ENCODE data around the gene RGL4. TPM values are rescaled to one million over a fixed set of nuclear protein-coding genes. Genes with fewer than 3 reads are reported as not detected.
A peak's percentile ranks its signal among the peaks of the same experiment; 100 is the strongest.
"Not testable (repeated sequence)": the region's sequence is repeated elsewhere in the genome, so short reads cannot be mapped to it uniquely, and the experiment has no call there.

Gene RGL4, protein sequence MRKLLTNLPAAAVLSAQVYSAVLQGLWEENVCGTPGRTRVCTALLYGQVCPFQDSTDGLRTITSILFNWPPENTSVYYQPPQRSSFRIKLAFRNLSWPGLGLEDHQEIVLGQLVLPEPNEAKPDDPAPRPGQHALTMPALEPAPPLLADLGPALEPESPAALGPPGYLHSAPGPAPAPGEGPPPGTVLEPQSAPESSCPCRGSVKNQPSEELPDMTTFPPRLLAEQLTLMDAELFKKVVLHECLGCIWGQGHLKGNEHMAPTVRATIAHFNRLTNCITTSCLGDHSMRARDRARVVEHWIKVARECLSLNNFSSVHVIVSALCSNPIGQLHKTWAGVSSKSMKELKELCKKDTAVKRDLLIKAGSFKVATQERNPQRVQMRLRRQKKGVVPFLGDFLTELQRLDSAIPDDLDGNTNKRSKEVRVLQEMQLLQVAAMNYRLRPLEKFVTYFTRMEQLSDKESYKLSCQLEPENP
- total RNA-seq: 1.9 TPM
- long read RNA-seq, partial matches to known transcripts: 0 of 1 reads
- long read RNA-seq, other reads (novel, unspliced or antisense): 0 of 1 reads

DNA sequence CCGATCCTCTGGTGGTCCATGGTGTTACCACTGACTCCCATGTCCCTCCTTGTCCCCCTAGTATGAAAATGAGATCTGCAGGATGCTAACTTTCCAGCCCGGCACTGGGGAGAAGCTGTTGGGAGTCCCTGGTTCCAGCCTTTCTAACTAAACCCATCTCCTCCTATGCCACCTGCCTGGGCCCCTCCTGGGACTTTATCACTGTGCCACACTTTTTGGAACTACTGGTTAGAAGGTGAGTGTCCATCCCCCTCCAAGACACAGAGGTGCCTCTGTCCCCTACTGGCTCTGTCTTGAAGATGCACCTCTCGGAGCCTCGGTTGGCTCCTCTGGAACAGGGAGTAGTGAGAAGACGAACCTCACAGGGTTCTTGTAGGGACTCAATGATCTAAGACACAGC is at the start of gene RGL4:
Gene RGL4, plus strand, starts transcription at position 301 of the 400 bp plus-strand sequence. CDS start 1,018 bp downstream, outside the sequence.
- H3K4me1 ChIP-seq: no peaks in the 10 kb centered on the region
- no peaks in the 10 kb centered on the region for H3K9me3 ChIP-seq
- no peak within 1 kb of the TSS for H3K27ac ChIP-seq
- TF ChIP-seq CTCF (IDR thresholded peaks at IDR 0.05): no peak
- DNase-seq (no peak), ATAC-seq (no peak)
- no peaks in the 10 kb centered on the region for H3K27me3 ChIP-seq (ENCODE audit: low read depth)
- no peak within 1 kb of the TSS for H3K4me3 ChIP-seq
- intact Hi-C loops (cut with DNase I): no loop called here
- peaks cover 42% of the 10 kb centered on the region for H3K36me3 ChIP-seq

DNA sequence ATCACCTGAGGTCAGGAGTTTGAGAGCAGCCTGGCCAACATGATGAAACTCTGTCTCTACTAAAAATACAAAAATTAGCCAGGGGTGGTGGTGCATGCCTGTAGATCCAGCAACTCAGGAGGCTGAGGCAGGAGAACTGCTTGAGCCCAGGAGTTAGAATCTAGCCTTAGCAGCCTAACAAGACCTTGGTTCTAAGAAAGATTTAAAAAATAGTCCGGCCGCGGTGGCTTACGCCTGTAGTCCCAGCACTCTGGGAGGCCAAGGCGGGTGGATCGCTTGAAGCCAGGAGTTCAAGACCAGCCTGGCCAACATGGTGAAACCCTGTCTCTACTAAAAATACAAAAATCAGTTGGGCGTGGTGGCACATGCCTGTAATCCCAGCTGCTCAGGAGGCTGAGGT is 44.3 kb upstream of the RGL4 start:
- intact Hi-C loops (cut with DNase I); H3K36me3 ChIP-seq; DNase-seq; H3K9me3 ChIP-seq; H3K27me3 ChIP-seq (ENCODE audit: low read depth); ATAC-seq; H3K4me1 ChIP-seq; H3K27ac ChIP-seq; H3K4me3 ChIP-seq: not testable (repeated sequence)

DNA sequence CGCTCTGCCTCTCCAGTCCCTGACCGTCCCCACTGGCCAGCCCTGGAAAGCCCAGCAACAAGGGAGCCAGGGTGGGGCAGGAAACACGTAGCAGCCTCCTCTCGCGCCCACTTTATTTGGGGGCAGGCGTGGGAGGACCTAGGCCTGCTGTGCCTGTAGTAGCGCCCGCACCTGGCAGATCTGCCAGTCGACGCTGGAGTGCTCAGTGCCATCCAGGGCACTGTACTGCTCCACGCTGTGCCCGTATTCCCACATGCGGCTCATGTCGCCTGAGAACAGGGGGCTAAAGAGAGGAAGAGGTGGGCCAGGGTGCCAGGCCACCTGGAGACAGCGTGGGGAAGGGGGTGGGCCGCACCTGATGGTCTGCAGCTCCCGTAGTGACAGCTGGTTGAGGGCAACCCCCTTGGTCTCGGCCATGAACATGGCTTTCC is 41.7 kb upstream of the RGL4 start:
- H3K9me3 ChIP-seq: no peaks in the 10 kb centered on the region
- intact Hi-C loops (cut with DNase I): no loop called here
- peaks cover 3% of the 10 kb centered on the region for H3K36me3 ChIP-seq
- no peaks in the 10 kb centered on the region for H3K27me3 ChIP-seq (ENCODE audit: low read depth)
- peak; percentile 33 for DNase-seq
- no peak overlapping the region for H3K27ac ChIP-seq
- no peaks in the 10 kb centered on the region for H3K4me1 ChIP-seq
- TF ChIP-seq CTCF (IDR thresholded peaks at IDR 0.05): no peak
- no peak for ATAC-seq
- H3K4me3 ChIP-seq: no peak overlapping the region

DNA sequence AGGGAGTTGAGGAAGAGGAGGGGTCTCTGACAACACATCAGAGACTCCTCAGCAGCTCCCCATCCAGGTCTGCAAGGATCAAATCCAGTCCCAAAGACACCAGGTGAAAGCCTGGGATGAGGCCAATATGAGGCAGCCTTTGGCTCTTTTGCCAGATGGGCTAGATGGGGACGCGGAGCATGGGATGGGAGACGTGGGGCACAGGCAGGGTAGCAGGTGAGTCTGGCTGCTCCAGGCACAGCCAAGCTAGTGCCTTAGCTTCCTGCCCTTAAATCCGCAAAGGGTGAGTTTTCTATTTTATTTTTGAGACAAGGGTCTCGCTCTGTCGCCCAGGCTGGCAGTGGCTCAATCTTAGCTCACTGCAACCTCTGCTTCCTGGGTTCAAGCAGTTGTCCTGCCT is 39.1 kb upstream of the RGL4 start:
- no peak overlapping the region for H3K27ac ChIP-seq
- H3K27me3 ChIP-seq (ENCODE audit: low read depth): no peaks in the 10 kb centered on the region
- intact Hi-C loops (cut with DNase I): no loop called here
- TF ChIP-seq CTCF (IDR thresholded peaks at IDR 0.05): no peak
- H3K36me3 ChIP-seq: peaks cover 3% of the 10 kb centered on the region
- no peaks in the 10 kb centered on the region for H3K4me1 ChIP-seq
- H3K9me3 ChIP-seq: no peaks in the 10 kb centered on the region
- no peak overlapping the region for H3K4me3 ChIP-seq
- DNase-seq (no peak), ATAC-seq (no peak)

GRCh38 chr22:23652286-23652685 is 38.5 kb upstream of the RGL4 start:
- Histone ChIP-seq H3K9me3 (no peaks in the 10 kb centered on the region), H3K4me3 (no peak overlapping the region), H3K4me1 (no peaks in the 10 kb centered on the region), H3K27me3 (ENCODE audit: low read depth) (no peaks in the 10 kb centered on the region), H3K36me3 (peaks cover 3% of the 10 kb centered on the region), H3K27ac (no peak overlapping the region)
- peak; percentile 23 for DNase-seq
- ATAC-seq: no peak
- TF ChIP-seq CTCF (IDR thresholded peaks at IDR 0.05): no peak
- intact Hi-C loops (cut with DNase I): no loop called here

GRCh38 chr22:23652711-23653110 is 38.1 kb upstream of the RGL4 start:
- H3K4me3 ChIP-seq: no peak overlapping the region
- no peaks in the 10 kb centered on the region for H3K27me3 ChIP-seq (ENCODE audit: low read depth)
- intact Hi-C loops (cut with DNase I): no loop called here
- ATAC-seq (no peak), DNase-seq (no peak)
- H3K27ac ChIP-seq: no peak overlapping the region
- no peaks in the 10 kb centered on the region for H3K9me3 ChIP-seq
- no peaks in the 10 kb centered on the region for H3K4me1 ChIP-seq
- peaks cover 3% of the 10 kb centered on the region for H3K36me3 ChIP-seq
- no peak for TF ChIP-seq CTCF (IDR thresholded peaks at IDR 0.05)

Data from lower lobe of right lung (tissue), 2 donors.